Left forelimb (tissue), 1 donor: ENCODE data around the gene TFCP2.
A peak's percentile ranks its signal among the peaks of the same experiment; 100 is the strongest.

ENCODE experiments used
- DNase-seq: peaks from one replicate; pipeline ENCODE4 v3.0.0-alpha.2; 2018; ENCODE audit warnings: low spot score

Gene TFCP2

GRCh38 chr12:51196547-51196946 is 23.6 kb upstream of the TFCP2 start:
- no peak for DNase-seq

GRCh38 chr12:51195841-51196240 is 22.9 kb upstream of the TFCP2 start:
- DNase-seq: no peak

- DNase-seq: no peak
Measured at GRCh38 chr12:51192284-51192671, 19.3 kb upstream of the TFCP2 start.

GRCh38 chr12:51191516-51192283 is 18.8 kb upstream of the TFCP2 start:
- DNase-seq: no peak

- DNase-seq: no peak
Measured at GRCh38 chr12:51190820-51191219, 17.9 kb upstream of the TFCP2 start.

- no peak for DNase-seq
Measured at GRCh38 chr12:51189790-51190355, 16.9 kb upstream of the TFCP2 start.

- no peak for DNase-seq
Measured at GRCh38 chr12:51188359-51189051, 15.6 kb upstream of the TFCP2 start.

- no peak for DNase-seq
Measured at GRCh38 chr12:51187370-51187987, 14.5 kb upstream of the TFCP2 start.

- no peak for DNase-seq
Measured at GRCh38 chr12:51186465-51187085, 13.6 kb upstream of the TFCP2 start.

- no peak for DNase-seq
Measured at GRCh38 chr12:51185171-51185717, 12.3 kb upstream of the TFCP2 start.

GRCh38 chr12:51183816-51184215 is 10.9 kb upstream of the TFCP2 start:
- peak; percentile 76 for DNase-seq

GRCh38 chr12:51183349-51183748 is 10.4 kb upstream of the TFCP2 start:
- no peak for DNase-seq

GRCh38 chr12:51181558-51181957 is 8.6 kb upstream of the TFCP2 start:
- DNase-seq: no peak

GRCh38 chr12:51177897-51178296 is 5.0 kb upstream of the TFCP2 start:
- DNase-seq: no peak

- DNase-seq: no peak
Measured at GRCh38 chr12:51174501-51174900, 1.6 kb upstream of the TFCP2 start.

- DNase-seq: no peak
Measured at GRCh38 chr12:51171884-51172514, 936 bp downstream of the TFCP2 start.

- DNase-seq: no peak
Measured at GRCh38 chr12:51163795-51164194, 9.1 kb downstream of the TFCP2 start.

- DNase-seq: no peak
Measured at GRCh38 chr12:51162217-51162616, 10.7 kb downstream of the TFCP2 start.

- DNase-seq: no peak
Measured at GRCh38 chr12:51160814-51161459, 12.0 kb downstream of the TFCP2 start.

- DNase-seq: no peak
Measured at GRCh38 chr12:51156245-51156765, 16.6 kb downstream of the TFCP2 start.

GRCh38 chr12:51152953-51153352 is 20.0 kb downstream of the TFCP2 start:
- no peak for DNase-seq
